CD4-positive, alpha-beta T cell treated with Interleukin-21 for 1 hour (primary cell): Measurements from ENCODE around the gene CEBPE.

Experiments used
- DNase-seq: peaks from one replicate; pipeline ENCODE4 v3.0.0-alpha.2; 2020

CEBPE gene

DNA sequence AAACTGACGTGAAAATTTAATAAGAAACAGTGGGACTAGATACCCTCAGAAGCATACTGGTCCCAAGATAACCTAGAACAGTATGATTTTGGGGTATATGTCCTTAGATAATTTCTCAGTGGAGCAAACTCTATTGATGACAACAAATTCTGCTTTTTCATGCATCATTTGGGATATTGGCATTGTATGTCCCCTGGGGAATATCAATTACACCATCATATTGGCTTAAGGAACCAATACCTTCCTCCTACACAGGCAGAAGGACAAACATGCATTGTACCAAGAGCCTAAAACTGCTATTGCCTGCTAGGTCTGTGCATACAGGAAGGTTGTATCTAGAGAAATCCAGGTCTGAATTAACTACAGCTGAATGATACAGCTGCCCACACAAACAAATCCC, 44.1 kb downstream of the CEBPE start:
- no peak for DNase-seq

DNA sequence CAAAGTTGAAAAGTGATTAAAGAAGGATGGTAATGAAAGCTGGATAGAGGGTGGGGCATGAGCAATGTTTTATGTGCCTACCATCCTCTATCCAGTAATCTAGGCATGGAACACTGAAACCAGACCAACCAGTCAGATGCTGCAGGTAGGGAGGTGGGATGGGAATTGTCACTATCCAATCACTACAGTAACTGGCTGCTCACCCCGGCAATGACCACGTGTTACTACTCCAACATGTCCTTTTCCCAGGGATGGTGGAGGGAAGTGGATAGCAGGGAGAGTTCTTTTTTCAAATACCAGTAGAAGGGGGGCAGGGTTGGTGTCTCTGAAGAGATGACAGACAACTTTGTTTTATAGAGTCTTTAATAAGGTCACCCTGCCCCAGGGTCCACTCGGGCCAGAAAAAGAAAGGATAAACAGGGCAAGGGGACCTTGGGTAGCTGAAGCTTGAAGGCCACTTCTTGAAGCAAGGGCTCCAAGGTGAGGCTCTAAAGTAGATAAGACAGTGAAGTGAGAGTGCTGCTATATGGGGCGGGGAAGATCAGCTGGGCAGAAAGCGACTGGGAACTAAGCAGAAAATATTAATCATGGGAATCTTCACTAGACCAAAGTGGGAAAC, 47.0 kb downstream of the CEBPE start:
- DNase-seq: no peak

DNA sequence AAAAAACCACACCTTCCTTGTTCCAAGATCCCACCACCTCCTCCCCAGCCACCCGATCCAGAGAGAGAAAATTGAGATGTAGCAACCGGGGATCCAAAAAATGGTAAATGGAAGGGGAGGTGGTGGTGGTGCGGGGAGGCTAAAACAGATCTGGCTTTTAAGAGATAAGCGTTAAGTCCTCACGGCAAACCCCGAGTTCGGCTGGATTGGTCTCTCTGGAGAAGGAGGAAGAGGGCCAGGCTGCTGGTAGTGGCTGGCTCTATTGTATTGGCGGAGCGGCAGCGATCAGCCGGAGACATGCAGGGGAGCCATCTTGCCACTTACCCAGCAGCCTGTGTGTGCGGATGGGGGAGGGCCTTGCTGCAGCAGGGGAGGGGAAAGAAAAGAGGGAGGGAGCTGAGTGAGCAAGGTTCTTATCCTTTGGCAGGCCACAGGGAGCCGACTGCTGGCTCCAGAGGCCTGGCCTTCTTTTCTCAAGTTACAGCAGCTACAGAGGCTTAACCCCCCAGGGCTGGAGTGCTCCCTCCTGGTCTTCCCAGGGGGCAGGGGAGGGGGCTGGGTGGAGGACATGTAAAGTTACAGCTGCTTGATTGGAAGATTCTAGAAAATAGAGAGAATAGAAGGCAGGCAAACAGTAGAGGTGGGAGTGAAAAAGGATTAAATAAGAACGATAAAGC, 47.7 kb downstream of the CEBPE start:
- peak; percentile 82 for DNase-seq

DNA sequence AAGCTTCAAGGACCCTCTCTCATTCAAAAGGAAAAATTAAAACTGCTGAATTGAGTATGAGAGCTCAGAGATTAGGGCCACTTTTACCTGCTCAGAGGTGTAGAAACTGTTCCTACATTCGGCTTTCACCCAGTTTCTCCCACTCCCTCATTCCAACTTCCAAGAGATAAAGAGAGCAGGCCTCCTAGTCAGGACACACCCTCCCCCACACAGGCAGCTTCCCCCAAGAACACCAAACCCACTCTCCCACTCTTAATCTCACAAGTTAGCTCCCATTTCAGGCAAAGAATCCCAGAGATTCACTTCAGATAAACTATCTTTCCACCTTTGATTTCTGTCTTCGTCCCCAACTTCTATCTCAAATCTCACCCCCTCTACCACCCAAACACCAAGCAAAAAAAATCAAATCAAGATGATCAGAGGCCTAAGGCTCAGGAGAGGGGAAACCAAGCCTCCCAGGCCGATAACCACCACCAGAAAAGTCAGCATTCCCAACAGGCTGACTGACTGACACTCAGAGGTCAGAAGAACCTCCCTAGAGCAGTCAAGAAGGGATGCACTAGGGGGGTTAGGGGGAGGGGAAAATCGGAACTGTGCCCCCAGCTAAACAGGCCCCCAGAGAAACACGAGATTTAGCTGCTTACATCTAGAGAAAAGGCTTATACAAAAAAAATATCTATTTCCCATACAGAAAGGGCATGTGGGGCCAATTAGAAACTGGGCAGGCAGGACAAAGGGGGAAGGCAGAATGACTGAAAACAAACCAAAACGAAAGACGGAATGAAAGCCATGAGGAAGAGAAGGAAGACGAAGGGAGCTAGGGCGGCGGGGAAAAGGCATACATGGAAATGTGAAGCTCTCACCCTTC, 48.6 kb downstream of the CEBPE start:
- no peak for DNase-seq

DNA sequence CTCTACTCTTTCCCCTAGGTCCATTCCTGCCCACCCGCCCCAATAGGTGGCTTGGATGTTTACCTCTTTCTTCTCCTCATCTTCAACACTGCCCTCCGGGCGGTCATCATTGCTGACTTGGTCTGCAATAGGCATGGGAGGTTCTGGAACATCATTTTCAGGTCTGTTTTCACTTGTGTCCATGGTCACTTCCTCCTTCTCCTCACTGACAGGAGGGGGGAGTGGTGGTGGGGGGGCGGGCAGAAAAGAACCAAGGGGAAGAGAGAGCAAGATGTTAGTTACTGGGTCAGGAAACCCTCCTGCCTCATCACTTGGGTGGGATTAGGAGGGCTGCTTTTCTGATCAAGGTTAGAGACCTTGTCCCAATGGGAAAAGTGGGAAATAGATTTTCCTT, 49.6 kb downstream of the CEBPE start:
- no peak for DNase-seq

DNA sequence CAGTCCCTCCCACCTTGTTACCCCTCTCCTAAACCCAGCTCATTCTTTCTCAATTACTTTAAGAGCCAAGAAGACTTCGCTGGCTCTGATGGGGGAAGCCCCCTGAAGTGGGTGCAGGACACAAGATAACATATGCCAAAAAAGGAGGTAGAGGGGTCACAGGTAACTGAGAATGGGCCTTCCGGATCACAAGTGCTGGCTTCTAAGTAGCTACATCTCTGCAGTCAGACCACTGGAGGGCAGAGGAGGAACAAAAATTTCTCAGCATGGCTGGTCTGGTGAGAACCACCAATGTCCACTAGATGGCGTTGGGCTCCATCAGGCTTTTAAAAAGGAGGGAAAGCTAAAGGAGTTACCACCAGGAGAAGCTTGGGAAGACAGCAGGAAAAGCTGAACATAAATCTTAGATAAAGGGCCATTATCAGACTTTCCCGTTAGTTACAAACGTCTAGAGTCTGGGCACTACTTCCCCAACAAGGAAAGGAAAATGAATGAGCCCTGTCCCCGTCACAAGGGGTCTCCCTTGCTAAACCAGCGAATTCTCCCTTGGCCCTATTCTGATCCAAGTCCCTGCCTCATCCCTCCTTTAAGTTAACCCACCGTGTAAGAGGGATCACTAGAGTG, 50.2 kb downstream of the CEBPE start:
- peak; percentile 86 for DNase-seq

DNA sequence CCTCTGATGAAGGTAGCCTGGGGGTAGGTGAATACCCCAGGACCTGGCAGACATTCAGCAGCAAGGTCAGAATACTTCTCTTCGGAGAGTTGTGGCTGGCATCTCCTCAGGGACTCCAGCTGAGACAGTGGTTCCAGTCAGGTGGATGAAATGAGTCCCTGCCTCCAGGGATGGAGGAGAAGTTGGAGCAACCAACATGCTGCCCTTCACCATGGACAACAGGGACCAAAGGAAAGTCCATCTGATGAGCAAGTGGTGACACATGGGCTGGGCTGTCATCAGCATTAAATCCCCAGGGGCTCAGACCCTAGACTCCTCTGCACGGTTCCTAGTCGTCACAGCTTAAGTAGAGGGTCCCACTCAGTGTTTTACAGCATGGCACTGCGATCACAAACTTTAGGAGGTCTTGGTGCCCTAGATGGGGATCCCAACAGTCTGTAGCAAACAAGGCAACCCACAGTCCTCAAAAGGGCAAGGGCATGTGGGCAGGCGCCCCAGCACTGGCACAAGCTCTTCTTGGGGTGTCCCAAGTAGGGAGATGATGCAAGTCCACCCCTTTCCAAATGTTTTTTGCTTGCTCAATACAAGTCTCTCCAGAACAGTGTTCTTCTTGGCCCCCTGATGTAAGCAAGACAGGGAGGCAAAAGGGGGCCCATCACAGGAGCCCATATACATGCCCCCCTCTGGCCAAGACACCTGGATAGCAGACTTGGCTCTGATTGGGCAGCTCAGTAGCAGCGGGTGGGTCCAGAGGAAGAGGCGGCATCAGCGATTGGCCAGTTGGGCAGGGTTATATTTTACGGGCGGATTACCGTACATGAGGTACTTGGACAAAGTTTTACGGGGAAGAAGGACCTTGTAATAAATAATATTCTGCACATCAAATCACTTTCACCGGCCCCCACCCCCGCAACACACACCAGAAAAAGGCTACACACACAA, 50.9 kb downstream of the CEBPE start:
- no peak for DNase-seq
